Hepatocyte (in vitro differentiated cells): Measurements from ENCODE around the gene ROCK1.

Experiments
- EZH2 ChIP-seq: fragments of 200-600 bp; sonication (generic); IDR thresholded peaks from 2 replicates; pipeline ENCODE4 v1.6.1; 2016; ENCODE audit warnings: antibody characterized with exemption, mild to moderate bottlenecking, borderline replicate concordance
- EZH2phosphoT487 ChIP-seq: fragments of 200-600 bp; sonication (generic); IDR thresholded peaks from one replicate; pipeline ENCODE4 v1.6.1; 2018; ENCODE audit warnings: antibody characterized with exemption, mild to moderate bottlenecking, low read depth, moderate library complexity; ENCODE audit not compliant: unreplicated experiment, severe bottlenecking
- TF ChIP-seq, protein P1 (sequence below): fragments of 200-600 bp; sonication (generic); IDR thresholded peaks from 2 replicates; pipeline ENCODE4 v1.5.1; 2016; ENCODE audit warnings: antibody characterized with exemption, mild to moderate bottlenecking; ENCODE audit not compliant: poor library complexity

DNA sequence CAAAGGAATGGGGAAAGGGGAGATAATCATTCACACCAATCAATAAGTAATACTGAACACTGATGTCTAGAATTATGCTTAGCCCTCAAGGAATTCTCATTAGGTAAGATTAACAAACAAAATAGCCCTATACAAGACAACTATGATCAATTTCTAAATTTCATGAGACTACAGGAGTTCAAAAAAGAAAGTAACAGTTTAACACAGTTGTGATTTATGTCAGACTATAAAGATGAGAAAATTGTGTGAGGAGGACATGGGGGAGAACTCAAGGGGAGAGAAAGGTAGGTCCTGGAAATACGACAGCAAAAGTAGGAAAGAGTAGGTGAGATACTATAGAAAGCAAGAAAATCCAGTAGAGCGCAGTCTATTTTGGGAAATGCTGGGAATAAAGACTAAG lies 14.9 kb downstream of the ROCK1 start:
- TF ChIP-seq, protein P1, sequence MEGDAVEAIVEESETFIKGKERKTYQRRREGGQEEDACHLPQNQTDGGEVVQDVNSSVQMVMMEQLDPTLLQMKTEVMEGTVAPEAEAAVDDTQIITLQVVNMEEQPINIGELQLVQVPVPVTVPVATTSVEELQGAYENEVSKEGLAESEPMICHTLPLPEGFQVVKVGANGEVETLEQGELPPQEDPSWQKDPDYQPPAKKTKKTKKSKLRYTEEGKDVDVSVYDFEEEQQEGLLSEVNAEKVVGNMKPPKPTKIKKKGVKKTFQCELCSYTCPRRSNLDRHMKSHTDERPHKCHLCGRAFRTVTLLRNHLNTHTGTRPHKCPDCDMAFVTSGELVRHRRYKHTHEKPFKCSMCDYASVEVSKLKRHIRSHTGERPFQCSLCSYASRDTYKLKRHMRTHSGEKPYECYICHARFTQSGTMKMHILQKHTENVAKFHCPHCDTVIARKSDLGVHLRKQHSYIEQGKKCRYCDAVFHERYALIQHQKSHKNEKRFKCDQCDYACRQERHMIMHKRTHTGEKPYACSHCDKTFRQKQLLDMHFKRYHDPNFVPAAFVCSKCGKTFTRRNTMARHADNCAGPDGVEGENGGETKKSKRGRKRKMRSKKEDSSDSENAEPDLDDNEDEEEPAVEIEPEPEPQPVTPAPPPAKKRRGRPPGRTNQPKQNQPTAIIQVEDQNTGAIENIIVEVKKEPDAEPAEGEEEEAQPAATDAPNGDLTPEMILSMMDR = no peak
- TF ChIP-seq EZH2phosphoT487 (no peak), EZH2 (no peak)
